WTC11 (cell line): ENCODE measurements around the gene CRIP2.

ENCODE experiments used
- CDX4 ChIP-seq: fragments of 250-450 bp; sonication (Bioruptor Pico); IDR thresholded peaks from 2 replicates; pipeline ENCODE4 v1.9.0; 2021; ENCODE audit warnings: moderate library complexity, mild to moderate bottlenecking, inconsistent platforms, borderline replicate concordance
- CTCF ChIP-seq: fragments of 200-600 bp; IDR thresholded peaks from 2 replicates; pipeline ENCODE4 v1.8.0; 2022; ENCODE audit warnings: antibody characterized with exemption
- ERG ChIP-seq: fragments of 250-450 bp; sonication (Bioruptor Pico); IDR thresholded peaks from 2 replicates; pipeline ENCODE4 v1.8.0; 2021; ENCODE audit warnings: mild to moderate bottlenecking
- HMGA2 ChIP-seq: fragments of 250-450 bp; sonication (Bioruptor Pico); IDR thresholded peaks from 2 replicates; pipeline ENCODE4 v1.4.0; 2021; ENCODE audit warnings: mild to moderate bottlenecking, moderate library complexity
- KAT7 ChIP-seq: sonication (generic); formaldehyde crosslinking; IDR thresholded peaks from 2 replicates; pipeline ENCODE4 v1.8.1; 2023; ENCODE audit warnings: missing genetic modification reagents, mild to moderate bottlenecking, borderline replicate concordance
- NFYB ChIP-seq: sonication (generic); formaldehyde crosslinking; conservative IDR thresholded peaks from 2 replicates; pipeline ENCODE4 v1.8.0; 2022; ENCODE audit warnings: low read depth, missing genetic modification reagents
- NR3C1 ChIP-seq: sonication (generic); formaldehyde crosslinking; conservative IDR thresholded peaks from 2 replicates; pipeline ENCODE4 v1.8.1; 2023; ENCODE audit warnings: low read depth, mild to moderate bottlenecking, missing genetic modification reagents
- PREB ChIP-seq: sonication (generic); formaldehyde crosslinking; IDR thresholded peaks from 2 replicates; pipeline ENCODE4 v1.8.1; 2022; ENCODE audit warnings: mild to moderate bottlenecking, missing genetic modification reagents, moderate library complexity, borderline replicate concordance
- TF ChIP-seq, protein P1 (sequence below): sonication (generic); formaldehyde crosslinking; IDR thresholded peaks from 2 replicates; pipeline ENCODE4 v1.8.0; 2022; ENCODE audit warnings: mild to moderate bottlenecking, missing genetic modification reagents
- TF ChIP-seq, protein P2 (sequence below): sonication (generic); formaldehyde crosslinking; conservative IDR thresholded peaks from 2 replicates; pipeline ENCODE4 v1.8.1; 2023; ENCODE audit warnings: mild to moderate bottlenecking, low read depth, missing genetic modification reagents, moderate library complexity
- TF ChIP-seq, protein P3 (sequence below): sonication (generic); formaldehyde crosslinking; IDR thresholded peaks from 2 replicates; pipeline ENCODE4 v1.8.1; 2023; ENCODE audit warnings: mild to moderate bottlenecking, missing genetic modification reagents, moderate library complexity

DNA sequence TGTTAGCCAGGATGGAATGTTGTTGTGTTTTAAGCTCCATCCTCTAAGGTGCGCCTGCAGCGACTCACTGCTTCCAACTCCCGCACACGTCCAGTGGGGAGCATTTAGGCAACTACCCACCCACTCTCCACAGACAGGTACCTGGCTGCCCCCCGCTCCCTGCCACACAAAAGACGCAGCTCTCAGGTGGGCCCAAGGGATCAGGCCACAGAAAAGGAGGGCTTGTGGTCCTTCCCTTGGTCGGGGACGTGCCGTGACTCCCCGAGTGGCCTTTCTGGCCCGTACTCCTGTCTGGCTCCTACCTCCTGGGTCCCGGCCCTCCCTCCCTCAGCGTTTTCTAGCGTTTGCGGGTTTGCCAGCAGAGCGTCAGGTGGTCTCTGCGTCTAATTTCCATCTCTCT is 32.6 kb downstream of the CRIP2 start:
- TF ChIP-seq NFYB (CRISPR knock-in tag) (no peak), CTCF (no peak), PREB (CRISPR knock-in tag) (no peak), KAT7 (no peak), NR3C1 (no peak), CDX4 (CRISPR knock-in tag) (no peak), ERG (no peak), HMGA2 (CRISPR knock-in tag) (no peak)
- TF ChIP-seq, protein P1, sequence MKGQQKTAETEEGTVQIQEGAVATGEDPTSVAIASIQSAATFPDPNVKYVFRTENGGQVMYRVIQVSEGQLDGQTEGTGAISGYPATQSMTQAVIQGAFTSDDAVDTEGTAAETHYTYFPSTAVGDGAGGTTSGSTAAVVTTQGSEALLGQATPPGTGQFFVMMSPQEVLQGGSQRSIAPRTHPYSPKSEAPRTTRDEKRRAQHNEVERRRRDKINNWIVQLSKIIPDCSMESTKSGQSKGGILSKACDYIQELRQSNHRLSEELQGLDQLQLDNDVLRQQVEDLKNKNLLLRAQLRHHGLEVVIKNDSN (CRISPR knock-in tag): no peak
- TF ChIP-seq, protein P2, sequence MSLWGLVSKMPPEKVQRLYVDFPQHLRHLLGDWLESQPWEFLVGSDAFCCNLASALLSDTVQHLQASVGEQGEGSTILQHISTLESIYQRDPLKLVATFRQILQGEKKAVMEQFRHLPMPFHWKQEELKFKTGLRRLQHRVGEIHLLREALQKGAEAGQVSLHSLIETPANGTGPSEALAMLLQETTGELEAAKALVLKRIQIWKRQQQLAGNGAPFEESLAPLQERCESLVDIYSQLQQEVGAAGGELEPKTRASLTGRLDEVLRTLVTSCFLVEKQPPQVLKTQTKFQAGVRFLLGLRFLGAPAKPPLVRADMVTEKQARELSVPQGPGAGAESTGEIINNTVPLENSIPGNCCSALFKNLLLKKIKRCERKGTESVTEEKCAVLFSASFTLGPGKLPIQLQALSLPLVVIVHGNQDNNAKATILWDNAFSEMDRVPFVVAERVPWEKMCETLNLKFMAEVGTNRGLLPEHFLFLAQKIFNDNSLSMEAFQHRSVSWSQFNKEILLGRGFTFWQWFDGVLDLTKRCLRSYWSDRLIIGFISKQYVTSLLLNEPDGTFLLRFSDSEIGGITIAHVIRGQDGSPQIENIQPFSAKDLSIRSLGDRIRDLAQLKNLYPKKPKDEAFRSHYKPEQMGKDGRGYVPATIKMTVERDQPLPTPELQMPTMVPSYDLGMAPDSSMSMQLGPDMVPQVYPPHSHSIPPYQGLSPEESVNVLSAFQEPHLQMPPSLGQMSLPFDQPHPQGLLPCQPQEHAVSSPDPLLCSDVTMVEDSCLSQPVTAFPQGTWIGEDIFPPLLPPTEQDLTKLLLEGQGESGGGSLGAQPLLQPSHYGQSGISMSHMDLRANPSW (CRISPR knock-in tag): no peak
- TF ChIP-seq, protein P3, sequence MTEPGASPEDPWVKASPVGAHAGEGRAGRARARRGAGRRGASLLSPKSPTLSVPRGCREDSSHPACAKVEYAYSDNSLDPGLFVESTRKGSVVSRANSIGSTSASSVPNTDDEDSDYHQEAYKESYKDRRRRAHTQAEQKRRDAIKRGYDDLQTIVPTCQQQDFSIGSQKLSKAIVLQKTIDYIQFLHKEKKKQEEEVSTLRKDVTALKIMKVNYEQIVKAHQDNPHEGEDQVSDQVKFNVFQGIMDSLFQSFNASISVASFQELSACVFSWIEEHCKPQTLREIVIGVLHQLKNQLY: no peak
